OCI-LY1 (cell line): Measurements from ENCODE around the gene DHX9.

Source experiments
- H2AFZ ChIP-seq: fragments of 200-600 bp; sonication (generic), shearing (Covaris generic); 2 replicates; pipeline ENCODE4 v1.6.0; 2014; ENCODE audit warnings: antibody characterized with exemption, mild to moderate bottlenecking, low read length
- H3F3A ChIP-seq: fragments of 200-600 bp; sonication (generic), shearing (Covaris generic); 2 replicates; pipeline ENCODE4 v1.6.0; 2014; ENCODE audit warnings: mild to moderate bottlenecking, antibody characterized with exemption, low read length, moderate library complexity; ENCODE audit not compliant: insufficient read depth
- H3K27ac ChIP-seq: fragments of 200-600 bp; sonication (generic); 2 replicates; pipeline ENCODE4 v1.5.1; 2014; ENCODE audit warnings: low read length, mixed run types, mild to moderate bottlenecking, low read depth; ENCODE audit not compliant: poor library complexity, severe bottlenecking
- H3K27me3 ChIP-seq: fragments of 200-600 bp; sonication (generic); 2 replicates; pipeline ENCODE4 v1.6.0; 2014; ENCODE audit warnings: antibody characterized with exemption, mild to moderate bottlenecking, low read length, moderate library complexity; ENCODE audit not compliant: insufficient read depth
- H3K36me3 ChIP-seq: fragments of 200-600 bp; sonication (generic); 2 replicates; pipeline ENCODE4 v1.6.1; 2014; ENCODE audit warnings: mild to moderate bottlenecking, antibody characterized with exemption, low read length, moderate library complexity, mixed read lengths; ENCODE audit not compliant: insufficient read depth
- H3K4me1 ChIP-seq: fragments of 200-600 bp; sonication (generic); 2 replicates; pipeline ENCODE4 v1.5.1; 2014; ENCODE audit warnings: mild to moderate bottlenecking, low read length, moderate library complexity; ENCODE audit not compliant: insufficient read depth, severe bottlenecking
- H3K4me2 ChIP-seq: fragments of 200-600 bp; sonication (generic), shearing (Covaris generic); 2 replicates; pipeline ENCODE4 v1.6.1; 2014; ENCODE audit warnings: low read length
- H3K4me3 ChIP-seq: fragments of 200-600 bp; sonication (generic); 2 replicates; pipeline ENCODE4 v1.5.1; 2014; ENCODE audit warnings: low read length, low read depth, mild to moderate bottlenecking, mixed read lengths; ENCODE audit not compliant: poor library complexity, severe bottlenecking
- H3K79me2 ChIP-seq: fragments of 200-600 bp; shearing (Covaris generic); 2 replicates; pipeline ENCODE4 v1.6.1; 2016; ENCODE audit warnings: mixed run types, low read length, mixed read lengths; ENCODE audit not compliant: insufficient read depth
- H3K9ac ChIP-seq: fragments of 200-600 bp; sonication (generic), shearing (Covaris generic); 2 replicates; pipeline ENCODE4 v1.6.1; 2014; ENCODE audit warnings: mild to moderate bottlenecking, low read length, mixed read lengths
- H3K9me2 ChIP-seq: fragments of 200-600 bp; sonication (generic), shearing (Covaris generic); 2 replicates; pipeline ENCODE4 v1.6.1; 2014; ENCODE audit warnings: low read depth, mild to moderate bottlenecking, low read length, mixed read lengths
- H3K9me3 ChIP-seq: fragments of 200-600 bp; shearing (Covaris generic); 2 replicates; pipeline ENCODE4 v1.6.1; 2014; ENCODE audit warnings: low read length, mixed read lengths
- H4K20me1 ChIP-seq: fragments of 200-600 bp; sonication (generic), shearing (Covaris generic); 2 replicates; pipeline ENCODE4 v1.6.0; 2016; ENCODE audit warnings: mild to moderate bottlenecking, low read length; ENCODE audit not compliant: insufficient read depth
- EZH2 ChIP-seq: fragments of 200-600 bp; sonication (generic), shearing (Covaris generic); IDR thresholded peaks from 2 replicates; pipeline ENCODE4 v1.8.0; 2017; ENCODE audit warnings: borderline replicate concordance, mixed run types, mild to moderate bottlenecking, antibody characterized with exemption, low read length, moderate library complexity, mixed read lengths
- TF ChIP-seq, protein P1 (sequence below): fragments of 200-600 bp; sonication (generic), shearing (Covaris generic); IDR thresholded peaks from 2 replicates; pipeline ENCODE4 v1.5.1; 2017; ENCODE audit warnings: mild to moderate bottlenecking, antibody characterized with exemption, low read length, moderate library complexity, mixed read lengths

The DHX9 gene

DNA sequence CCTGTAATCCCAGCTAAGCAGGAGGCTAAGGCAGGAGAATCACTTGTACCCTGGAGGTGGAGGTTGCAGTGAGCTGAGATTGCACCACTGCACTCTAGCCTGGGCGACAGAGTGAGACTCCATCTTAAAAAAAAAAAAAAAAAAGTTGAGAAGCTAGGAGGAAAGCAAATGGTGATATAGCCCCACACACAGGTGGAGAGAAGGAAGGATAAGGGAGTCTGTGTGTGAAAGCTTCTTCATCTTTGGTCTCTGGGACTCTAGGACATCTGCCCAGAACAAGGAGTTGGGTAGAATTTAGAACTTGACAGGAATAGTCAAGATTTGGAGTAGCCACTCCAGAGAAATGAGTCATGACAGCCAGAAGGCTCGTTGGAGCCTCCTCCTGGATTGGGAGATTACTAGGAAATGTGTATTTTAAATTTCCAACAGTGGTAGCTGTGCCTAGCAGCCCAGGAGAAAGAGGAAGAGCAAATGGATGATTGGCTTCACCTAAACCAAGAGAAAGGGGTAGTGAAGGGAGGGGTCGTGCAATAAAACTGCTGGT, 29.7 kb upstream of the DHX9 start:
- Histone ChIP-seq H3K4me1 (no peaks in the 10 kb centered on the region), H2AFZ (no peak overlapping the region), H3K36me3 (no peaks in the 10 kb centered on the region)

DNA sequence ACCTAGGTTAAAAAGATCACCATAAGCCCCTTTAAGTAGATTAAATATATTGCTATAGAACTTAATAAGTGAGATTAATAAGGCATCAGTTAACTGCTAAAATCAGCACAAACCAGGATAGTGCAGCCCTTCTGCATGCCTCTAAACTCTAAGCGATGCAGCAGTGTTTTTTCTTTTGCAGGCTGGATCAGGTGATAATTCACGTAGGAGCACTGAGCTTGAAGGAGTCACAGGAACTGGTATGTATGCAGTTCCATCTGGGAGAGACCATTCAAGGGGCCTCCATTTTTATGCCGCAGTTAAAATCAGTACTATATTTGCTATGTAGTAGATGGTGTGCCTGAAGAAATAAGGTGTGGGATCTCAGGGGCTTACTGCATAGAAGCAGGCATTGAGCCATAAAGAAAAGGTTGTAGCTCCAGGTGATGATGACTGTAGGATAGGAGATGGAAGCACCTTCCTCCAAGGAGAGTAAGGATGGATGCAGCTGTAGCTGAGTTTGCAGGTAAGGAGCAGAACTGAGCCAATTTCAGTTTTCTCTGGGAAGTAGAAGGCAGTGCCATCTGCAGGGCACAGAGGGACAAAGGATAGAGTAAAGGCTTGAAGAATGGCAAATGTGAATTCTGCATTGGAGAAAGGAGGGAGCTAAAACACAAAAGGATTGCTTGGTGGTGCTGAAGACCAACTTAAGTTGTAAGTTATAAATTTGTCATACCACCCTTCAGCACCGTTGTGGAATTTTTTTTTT, 27.0 kb upstream of the DHX9 start:
- Histone ChIP-seq H3K9me3 (no peaks in the 10 kb centered on the region), H3K9ac (no peak overlapping the region), H3K36me3 (no peaks in the 10 kb centered on the region), H2AFZ (no peak overlapping the region), H3K27me3 (no peaks in the 10 kb centered on the region), H3K9me2 (no peaks in the 10 kb centered on the region), H4K20me1 (no peaks in the 10 kb centered on the region), H3K4me2 (no peak overlapping the region), H3K4me1 (no peaks in the 10 kb centered on the region), H3K79me2 (no peaks in the 10 kb centered on the region), H3F3A (no peaks in the 10 kb centered on the region), H3K4me3 (no peak overlapping the region), H3K27ac (no peak overlapping the region)
- TF ChIP-seq EZH2 = no peak
- TF ChIP-seq, protein P1, sequence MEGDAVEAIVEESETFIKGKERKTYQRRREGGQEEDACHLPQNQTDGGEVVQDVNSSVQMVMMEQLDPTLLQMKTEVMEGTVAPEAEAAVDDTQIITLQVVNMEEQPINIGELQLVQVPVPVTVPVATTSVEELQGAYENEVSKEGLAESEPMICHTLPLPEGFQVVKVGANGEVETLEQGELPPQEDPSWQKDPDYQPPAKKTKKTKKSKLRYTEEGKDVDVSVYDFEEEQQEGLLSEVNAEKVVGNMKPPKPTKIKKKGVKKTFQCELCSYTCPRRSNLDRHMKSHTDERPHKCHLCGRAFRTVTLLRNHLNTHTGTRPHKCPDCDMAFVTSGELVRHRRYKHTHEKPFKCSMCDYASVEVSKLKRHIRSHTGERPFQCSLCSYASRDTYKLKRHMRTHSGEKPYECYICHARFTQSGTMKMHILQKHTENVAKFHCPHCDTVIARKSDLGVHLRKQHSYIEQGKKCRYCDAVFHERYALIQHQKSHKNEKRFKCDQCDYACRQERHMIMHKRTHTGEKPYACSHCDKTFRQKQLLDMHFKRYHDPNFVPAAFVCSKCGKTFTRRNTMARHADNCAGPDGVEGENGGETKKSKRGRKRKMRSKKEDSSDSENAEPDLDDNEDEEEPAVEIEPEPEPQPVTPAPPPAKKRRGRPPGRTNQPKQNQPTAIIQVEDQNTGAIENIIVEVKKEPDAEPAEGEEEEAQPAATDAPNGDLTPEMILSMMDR = no peak

More for the DNA sequence above, 29.7 kb upstream of the DHX9 start:
- Histone ChIP-seq H3K27ac (no peak overlapping the region), H3K9ac (no peak overlapping the region), H4K20me1 (no peaks in the 10 kb centered on the region), H3K4me3 (no peak overlapping the region), H3K9me3 (no peaks in the 10 kb centered on the region), H3K9me2 (no peaks in the 10 kb centered on the region), H3K79me2 (no peaks in the 10 kb centered on the region), H3F3A (no peaks in the 10 kb centered on the region), H3K27me3 (no peaks in the 10 kb centered on the region), H3K4me2 (no peak overlapping the region)
- TF ChIP-seq, protein P1 = no peak
- TF ChIP-seq EZH2 = no peak

DNA sequence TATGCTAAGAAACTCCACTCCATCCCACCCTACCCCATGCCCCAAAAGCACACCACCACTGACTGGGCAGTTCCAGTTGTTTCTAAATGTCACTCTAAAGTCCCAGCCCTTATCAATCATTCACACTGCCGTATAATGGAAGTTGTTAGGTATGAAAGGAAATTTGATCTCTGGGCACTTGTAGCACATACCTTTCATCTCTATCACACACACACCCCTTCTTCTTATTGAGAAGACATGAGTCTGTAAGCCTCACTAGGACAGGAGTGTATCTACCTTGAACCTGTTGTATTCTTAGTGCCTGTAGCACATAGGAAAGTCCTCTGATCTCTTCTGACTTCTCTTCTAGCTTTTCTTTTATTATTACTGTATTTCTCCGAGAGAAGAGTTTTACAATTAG, 22.3 kb upstream of the DHX9 start:
- Histone ChIP-seq H3K36me3 (no peaks in the 10 kb centered on the region), H3K4me3 (no peak overlapping the region), H4K20me1 (no peaks in the 10 kb centered on the region), H2AFZ (no peak overlapping the region), H3K9me2 (no peaks in the 10 kb centered on the region), H3K27me3 (no peaks in the 10 kb centered on the region), H3F3A (no peaks in the 10 kb centered on the region), H3K9me3 (no peaks in the 10 kb centered on the region), H3K4me2 (no peak overlapping the region), H3K4me1 (no peaks in the 10 kb centered on the region), H3K27ac (no peak overlapping the region), H3K79me2 (no peaks in the 10 kb centered on the region), H3K9ac (no peak overlapping the region)
- TF ChIP-seq, protein P1 = no peak
- no peak for TF ChIP-seq EZH2
